ENCODE results near the gene NAALADL1.
A peak's percentile ranks its signal among the peaks of the same experiment; 100 is the strongest.
"Not testable (repeated sequence)": the region's sequence is repeated elsewhere in the genome, so short reads cannot be mapped to it uniquely, and the experiment has no call there.

NAALADL1 gene

GRCh38 chr11:65013888-65014725, 44.2 kb downstream of the NAALADL1 start, which contains the start of gene ARL2:
TSS of gene ARL2 (plus strand) at chr11:65014160. CDS start at chr11:65014208, 48 bp downstream.
- peak; percentile 56 for DNase-seq (ENCODE audit: extremely low read depth, low read depth)
- peak within 1 kb of the TSS; percentile 58 for H3K4me3 ChIP-seq (replicated peaks; ENCODE audit: low read depth, low read length)
- peak; percentile 76 for TF ChIP-seq CTCF (IDR thresholded peaks at IDR 0.05; ENCODE audit: low read depth, low read length, missing control alignments)

GRCh38 chr11:65013130-65013887, 45.0 kb downstream of the NAALADL1 start:
- peak; percentile 63 for DNase-seq (ENCODE audit: extremely low read depth, low read depth)
- peak; percentile 68 for TF ChIP-seq CTCF (IDR thresholded peaks at IDR 0.05; ENCODE audit: low read depth, low read length, missing control alignments)
- peak overlapping the region; percentile 58 for H3K4me3 ChIP-seq (replicated peaks; ENCODE audit: low read depth, low read length)

GRCh38 chr11:65008873-65009272, 49.5 kb downstream of the NAALADL1 start:
- no peak for DNase-seq (ENCODE audit: extremely low read depth, low read depth)
- no peak overlapping the region for H3K4me3 ChIP-seq (replicated peaks; ENCODE audit: low read depth, low read length)
- no peak for TF ChIP-seq CTCF (IDR thresholded peaks at IDR 0.05; ENCODE audit: low read depth, low read length, missing control alignments)

- no peak for TF ChIP-seq CTCF (IDR thresholded peaks at IDR 0.05; ENCODE audit: low read depth, low read length, missing control alignments)
- DNase-seq (ENCODE audit: extremely low read depth, low read depth) = no peak
- no peak overlapping the region for H3K4me3 ChIP-seq (replicated peaks; ENCODE audit: low read depth, low read length)
Measured at GRCh38 chr11:65008016-65008415, 50.3 kb downstream of the NAALADL1 start.

- DNase-seq (ENCODE audit: extremely low read depth, low read depth); H3K4me3 ChIP-seq (replicated peaks; ENCODE audit: low read depth, low read length): not testable (repeated sequence)
Measured at GRCh38 chr11:65003968-65004367, 54.4 kb downstream of the NAALADL1 start.

- TF ChIP-seq CTCF (IDR thresholded peaks at IDR 0.05; ENCODE audit: low read depth, low read length, missing control alignments) = no peak
- H3K4me3 ChIP-seq (replicated peaks; ENCODE audit: low read depth, low read length) = no peak overlapping the region
- DNase-seq (ENCODE audit: extremely low read depth, low read depth) = no peak
Measured at GRCh38 chr11:65003282-65003681, 55.1 kb downstream of the NAALADL1 start.

GRCh38 chr11:65002706-65003105, 55.6 kb downstream of the NAALADL1 start:
- H3K4me3 ChIP-seq (replicated peaks; ENCODE audit: low read depth, low read length) = no peak overlapping the region
- no peak for DNase-seq (ENCODE audit: extremely low read depth, low read depth)
- no peak for TF ChIP-seq CTCF (IDR thresholded peaks at IDR 0.05; ENCODE audit: low read depth, low read length, missing control alignments)
